Fibroblast of lung (primary cell): ENCODE results near the gene CLCF1. TPM values are rescaled to one million over a fixed set of nuclear protein-coding genes. Genes with fewer than 3 reads are reported as not detected.

Experiments used
- DNase-seq, 2 donors: peaks; one replicate each; pipeline versions ENCODE4 v3.0.0 to v3.0.0-alpha.2; 2010; ENCODE audit warnings: low read depth in 2 of 2
- H2AFZ ChIP-seq: 2 replicates; pipeline ENCODE4 v1.5.1; 2012; ENCODE audit warnings: low read length, control low read depth, inconsistent platforms
- H3K27ac ChIP-seq: 2 replicates; pipeline ENCODE4 v1.5.1; 2011; ENCODE audit warnings: low read length, control low read depth; ENCODE audit not compliant: insufficient read depth
- H3K27me3 ChIP-seq: 2 replicates; pipeline ENCODE4 v1.5.1; 2011; ENCODE audit warnings: mild to moderate bottlenecking, low read length; ENCODE audit not compliant: control insufficient read depth, insufficient read depth
- H3K36me3 ChIP-seq: 2 replicates; pipeline ENCODE4 v1.5.1; 2011; ENCODE audit warnings: low read length; ENCODE audit not compliant: control insufficient read depth, insufficient read depth
- H3K4me1 ChIP-seq: 2 replicates; pipeline ENCODE4 v1.5.1; 2011; ENCODE audit warnings: low read length; ENCODE audit not compliant: control insufficient read depth, insufficient read depth; ENCODE audit errors: extremely low read depth
- H3K4me2 ChIP-seq: 2 replicates; pipeline ENCODE4 v1.5.1; 2011; ENCODE audit warnings: low read length, control low read depth; ENCODE audit not compliant: insufficient read depth; ENCODE audit errors: extremely low read depth
- H3K4me3 ChIP-seq, 4 experiments: fragments of 200-600 bp in 1 of 4; sonication (generic) in 1 of 4; replicated peaks in 1 of 4; 2 replicates each; pipeline ENCODE4 v1.5.1; 2011 to 2016; ENCODE audit warnings: low read length in 4 of 4, low read depth in 3 of 4, mild to moderate bottlenecking in 3 of 4, control low read depth in 2 of 4, inconsistent platforms in 1 of 4, mixed read lengths in 1 of 4; ENCODE audit not compliant: insufficient read depth in 1 of 4; ENCODE audit errors: control extremely low read depth in 1 of 4
- H3K79me2 ChIP-seq: 2 replicates; pipeline ENCODE4 v1.5.1; 2012; ENCODE audit warnings: mild to moderate bottlenecking, low read length, inconsistent platforms; ENCODE audit not compliant: control insufficient read depth, insufficient read depth
- H3K9ac ChIP-seq: 2 replicates; pipeline ENCODE4 v1.5.1; 2011; ENCODE audit warnings: mild to moderate bottlenecking, low read length, control low read depth; ENCODE audit not compliant: insufficient read depth
- H3K9me3 ChIP-seq: 2 replicates; pipeline ENCODE4 v1.5.1; 2012; ENCODE audit warnings: low read depth, low read length; ENCODE audit not compliant: control insufficient read depth, insufficient read depth
- H4K20me1 ChIP-seq: 2 replicates; pipeline ENCODE4 v1.5.1; 2011; ENCODE audit warnings: low read length; ENCODE audit not compliant: control insufficient read depth, insufficient read depth; ENCODE audit errors: extremely low read depth
- CTCF ChIP-seq, 2 donors: IDR thresholded peaks in 1 of 2; conservative IDR thresholded peaks in 1 of 2; 1 replicate in 1 of 2; 2 replicates in 1 of 2; pipeline ENCODE4 v1.5.1; 2011 to 2012; ENCODE audit warnings: low read length in 2 of 2, control low read depth in 1 of 2, inconsistent platforms in 1 of 2, low read depth in 1 of 2, mild to moderate bottlenecking in 1 of 2
- EZH2 ChIP-seq: IDR thresholded peaks from 2 replicates; pipeline ENCODE4 v1.5.1; 2012; ENCODE audit warnings: low read length, control low read depth, mild to moderate bottlenecking; ENCODE audit errors: missing control alignments
- polyA plus RNA-seq, 2 donors: library from polyadenylated mRNA; depleted of rRNA in 1 of 2; stranded (reverse) in 1 of 2; unstranded in 1 of 2; fragments of >200 nt; gene quantifications; 2 replicates each; pipeline ENCODE4 v1.2.1, GENCODE V29; 2011 to 2012; ENCODE audit warnings: missing spikeins in 1 of 2
- total RNA-seq: library from RNA; depleted of rRNA; stranded (reverse); fragments of >200 nt; gene quantifications from 2 replicates; pipeline ENCODE4 v1.2.1, GENCODE V29; 2014

Gene CLCF1
- total and polyA plus RNA-seq, 2 donors (not counting 1 experiment from before 2014, with no cell fraction given), result 2.3 to 6.0 TPM

- Histone ChIP-seq H3K9ac (no peak overlapping the region), H3K27me3 (no peaks in the 10 kb centered on the region), H2AFZ (no peak overlapping the region), H3K4me2 (no peak overlapping the region), H3K27ac (peak overlapping the region; percentile 44), H4K20me1 (no peaks in the 10 kb centered on the region), H3K9me3 (no peaks in the 10 kb centered on the region), H3K4me3 (no peak overlapping the region), H3K79me2 (peaks cover 37% of the 10 kb centered on the region), H3K4me1 (peaks cover 48% of the 10 kb centered on the region), H3K36me3 (peaks cover 12% of the 10 kb centered on the region)
- no peak for TF ChIP-seq CTCF (conservative IDR thresholded peaks at IDR 0.05 in 1 of 2, IDR thresholded peaks at IDR 0.05 in 1 of 2; ENCODE audit: low read depth in 1 of 2, low read length in 2 of 2)
- TF ChIP-seq EZH2, result no peak
- no peak for DNase-seq
These were observed 4.1 kb downstream of the CLCF1 start for GRCh38 chr11:67369275-67369674.

DNA sequence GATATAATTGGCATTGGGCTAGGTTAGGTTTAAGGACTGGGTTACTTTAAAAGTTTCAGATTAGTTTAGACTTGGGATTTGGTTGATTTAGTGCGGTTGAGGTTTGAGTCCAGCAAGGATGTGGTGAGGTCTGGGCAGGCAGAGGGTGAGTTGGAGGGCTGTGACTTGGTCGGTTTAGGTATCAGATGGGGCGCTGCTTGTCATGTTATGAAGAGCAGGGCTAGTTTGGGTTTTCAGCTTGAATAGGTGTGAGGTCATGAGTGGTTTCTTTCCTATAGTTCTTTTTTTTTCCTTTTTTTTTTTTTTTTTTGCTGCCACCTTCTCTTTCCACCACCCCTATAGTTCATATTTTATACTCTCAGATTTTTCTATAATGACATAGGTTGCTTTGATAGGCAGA lies 4.8 kb downstream of the CLCF1 start:
- Histone ChIP-seq H3K9me3 (no peaks in the 10 kb centered on the region), H3K4me1 (peaks cover 44% of the 10 kb centered on the region), H2AFZ (no peak overlapping the region), H3K79me2 (peaks cover 37% of the 10 kb centered on the region), H3K36me3 (peaks cover 12% of the 10 kb centered on the region), H3K9ac (no peak overlapping the region), H3K4me2 (no peak overlapping the region), H3K4me3 (no peak overlapping the region), H3K27me3 (no peaks in the 10 kb centered on the region), H4K20me1 (no peaks in the 10 kb centered on the region), H3K27ac (no peak overlapping the region)
- no peak for DNase-seq
- TF ChIP-seq CTCF (conservative IDR thresholded peaks at IDR 0.05 in 1 of 2, IDR thresholded peaks at IDR 0.05 in 1 of 2; ENCODE audit: low read depth in 1 of 2, low read length in 2 of 2), result no peak
- TF ChIP-seq EZH2, result no peak

GRCh38 chr11:67367761-67368227 lies 5.6 kb downstream of the CLCF1 start:
- Histone ChIP-seq H2AFZ (no peak overlapping the region), H3K36me3 (peaks cover 12% of the 10 kb centered on the region), H3K4me1 (peaks cover 44% of the 10 kb centered on the region), H3K4me2 (no peak overlapping the region), H3K9ac (no peak overlapping the region), H4K20me1 (no peaks in the 10 kb centered on the region), H3K27me3 (no peaks in the 10 kb centered on the region), H3K9me3 (no peaks in the 10 kb centered on the region), H3K4me3 (no peak overlapping the region), H3K79me2 (peaks cover 37% of the 10 kb centered on the region), H3K27ac (no peak overlapping the region)
- TF ChIP-seq CTCF (conservative IDR thresholded peaks at IDR 0.05 in 1 of 2, IDR thresholded peaks at IDR 0.05 in 1 of 2; ENCODE audit: low read depth in 1 of 2, low read length in 2 of 2) (no peak), EZH2 (no peak)
- DNase-seq, result no peak
